HG03439 (cell line): ENCODE measurements around the gene MAP4K1.
"Not testable (repeated sequence)": the region's sequence is repeated elsewhere in the genome, so short reads cannot be mapped to it uniquely, and the experiment has no call there.

ENCODE experiments used
- ATAC-seq: cut with Tn5 transposase; IDR thresholded peaks from one replicate; pipeline ENCODE4 v1.9.1; 2021; ENCODE audit warnings: mild to moderate bottlenecking, moderate library complexity; ENCODE audit not compliant: unreplicated experiment

Gene MAP4K1

GRCh38 chr19:38629568-38629967 lies 11.8 kb upstream of the MAP4K1 start:
- ATAC-seq = no peak

- no peak for ATAC-seq
Measured at GRCh38 chr19:38626401-38626800, 8.6 kb upstream of the MAP4K1 start.

GRCh38 chr19:38624822-38625221 lies 7.1 kb upstream of the MAP4K1 start:
- ATAC-seq = no peak

GRCh38 chr19:38619361-38620174 lies 1.8 kb upstream of the MAP4K1 start:
- no peak for ATAC-seq

- ATAC-seq = peak; percentile 68
Measured at GRCh38 chr19:38618590-38619360, 1.0 kb upstream of the MAP4K1 start, which contains the start of gene EIF3K. Gene EIF3K (plus strand): TSS chr19:38619188. CDS start chr19:38619269, 81 bp downstream.

- no peak for ATAC-seq
Measured at GRCh38 chr19:38617283-38617763, 430 bp downstream of the MAP4K1 start.

GRCh38 chr19:38616265-38616664 lies 1.5 kb downstream of the MAP4K1 start:
- ATAC-seq = no peak

- no peak for ATAC-seq
Measured at GRCh38 chr19:38615007-38615581, 2.7 kb downstream of the MAP4K1 start.

GRCh38 chr19:38614289-38614688 lies 3.5 kb downstream of the MAP4K1 start:
- no peak for ATAC-seq

- ATAC-seq = no peak
Measured at GRCh38 chr19:38606131-38606530, 11.6 kb downstream of the MAP4K1 start.

- ATAC-seq = not testable (repeated sequence)
Measured at GRCh38 chr19:38602856-38603255, 14.9 kb downstream of the MAP4K1 start.

- ATAC-seq = no peak
Measured at GRCh38 chr19:38599722-38600121, 18.0 kb downstream of the MAP4K1 start.

- ATAC-seq = no peak
Measured at GRCh38 chr19:38597075-38597474, 20.7 kb downstream of the MAP4K1 start.

GRCh38 chr19:38596057-38596981 lies 21.4 kb downstream of the MAP4K1 start:
- no peak for ATAC-seq

GRCh38 chr19:38592940-38593339 lies 24.8 kb downstream of the MAP4K1 start:
- no peak for ATAC-seq

GRCh38 chr19:38588041-38588440 lies 29.7 kb downstream of the MAP4K1 start:
- ATAC-seq = no peak

- no peak for ATAC-seq
Measured at GRCh38 chr19:38587562-38587961, 30.2 kb downstream of the MAP4K1 start.

GRCh38 chr19:38583985-38584305 lies 33.8 kb downstream of the MAP4K1 start:
- no peak for ATAC-seq

GRCh38 chr19:38583219-38583984 lies 34.4 kb downstream of the MAP4K1 start:
- peak; percentile 64 for ATAC-seq

- ATAC-seq = no peak
Measured at GRCh38 chr19:38580080-38580479, 37.7 kb downstream of the MAP4K1 start.
